Stomach (tissue), 9 donors: Measurements from ENCODE around the gene ABCE1. TPM values are rescaled to one million over a fixed set of nuclear protein-coding genes. Genes with fewer than 3 reads are reported as not detected.

Experiments used
- DNase-seq, 2 donors: peaks; one replicate each; pipeline versions ENCODE4 v3.0.0 to v3.0.0-alpha.2; 2013 to 2019
- H3K27ac ChIP-seq, 5 donors: fragments of 200-600 bp in 4 of 5; sonication (generic) in 4 of 5; one replicate each; pipeline ENCODE4 v1.5.1; 2013 to 2019; ENCODE audit warnings: mild to moderate bottlenecking in 1 of 5, moderate library complexity in 1 of 5
- H3K27me3 ChIP-seq, 3 donors: fragments of 200-600 bp; sonication (generic); one replicate each; pipeline ENCODE4 v1.5.1; 2017 to 2019; ENCODE audit warnings: mixed run types in 1 of 3
- H3K36me3 ChIP-seq, 4 donors: fragments of 200-600 bp; sonication (generic); 1 replicate in 3 of 4; 2 replicates in 1 of 4; pipeline ENCODE4 v1.5.1; 2016 to 2019
- H3K4me1 ChIP-seq, 4 donors: fragments of 200-600 bp; sonication (generic); one replicate each; pipeline ENCODE4 v1.5.1; 2016 to 2019
- H3K4me3 ChIP-seq, 4 donors: fragments of 200-600 bp; sonication (generic) in 3 of 4; one replicate each; pipeline ENCODE4 v1.5.1; 2016 to 2019; ENCODE audit warnings: mild to moderate bottlenecking in 1 of 4
- H3K9me3 ChIP-seq, 4 donors: fragments of 200-600 bp; sonication (generic); one replicate each; pipeline ENCODE4 v1.5.1; 2016 to 2019
- CTCF ChIP-seq, 7 experiments: fragments of 450-650 bp in 4 of 7; fragments of 200-600 bp in 3 of 7; sonication (generic) in 3 of 7; IDR thresholded peaks; one replicate each; pipeline ENCODE4 v1.5.1; 2016 to 2019; ENCODE audit warnings: antibody characterized with exemption in 7 of 7, control low read depth in 2 of 7, mild to moderate bottlenecking in 1 of 7
- EP300 ChIP-seq: sonication (generic); formaldehyde crosslinking; IDR thresholded peaks from one replicate; pipeline ENCODE4 v1.6.1; 2017; ENCODE audit warnings: antibody characterized with exemption
- POLR2A ChIP-seq, 4 donors: fragments of 450-650 bp; IDR thresholded peaks; one replicate each; pipeline ENCODE4 v1.6.1; 2016; ENCODE audit warnings: antibody characterized with exemption in 4 of 4, control low read depth in 2 of 4, mild to moderate bottlenecking in 1 of 4, moderate library complexity in 1 of 4
- POLR2AphosphoS5 ChIP-seq, 3 donors: sonication (generic); formaldehyde crosslinking; IDR thresholded peaks; one replicate each; pipeline ENCODE4 v1.6.1; 2016; ENCODE audit warnings: antibody characterized with exemption in 3 of 3
- WGBS, 5 donors: extraction: QIAGEN DNeasy Blood & Tissue Kit in 3 of 5; methylation state at CpG; one replicate each; pipeline versions ENCODE4 v1.1.5 to v1.1.7; 2013 to 2018; 5-methylcytosine and 5-hydroxymethylcytosine counted together
- intact Hi-C: fragments of 100-400 bp; cut with DNase I; formaldehyde crosslinking; loops from one replicate; pipeline ENCODE4 v1.15.1; 2023; ENCODE audit warnings: low total_unique reads
- polyA plus RNA-seq, 3 donors: library from polyadenylated mRNA; stranded (reverse); fragments of 200-250 nt; gene quantifications; one replicate each; pipeline ENCODE4 v1.2.3, GENCODE V29; 2013
- total RNA-seq, 5 donors: library from RNA; depleted of rRNA; stranded (reverse); fragments of >200 nt; gene quantifications; one replicate each; pipeline versions ENCODE4 v1.1.0 to v1.2.3, GENCODE V29; 2014 to 2016
- donor health status: healthy with polysubstance abuse.
- donor health status: Bipolar disorder and iron deficiency.
- donor health status: healthy.

ABCE1 gene
- total and polyA plus RNA-seq, 8 donors = 16.9 to 108 (median 29.3) TPM

- Histone ChIP-seq H3K27ac (no peak overlapping the region), H3K27me3 (no peaks in the 10 kb centered on the region), H3K36me3 (peaks cover 15 to 65% (median 61%) of the 10 kb centered on the region in 4 donors), H3K4me3 (no peak overlapping the region), H3K4me1 (peaks cover 0 to 29% (median 2%) of the 10 kb centered on the region in 4 donors), H3K9me3 (no peaks in the 10 kb centered on the region)
- 77 to 92% (median 87%) methylated on average over 1 of the region's 1 CpG for WGBS, 5 donors
- intact Hi-C loops = no loop called here
- DNase-seq = no peak
- TF ChIP-seq CTCF (IDR thresholded peaks at IDR 0.05) (no peak), POLR2A (IDR thresholded peaks at IDR 0.05) (no peak), EP300 (no peak)
Measured at GRCh38 chr4:145170223-145170622, 72.1 kb downstream of the ABCE1 start.

- Histone ChIP-seq H3K4me3 (no peak overlapping the region), H3K4me1 (peaks cover 12 to 46% (median 17%) of the 10 kb centered on the region in 4 donors), H3K9me3 (no peaks in the 10 kb centered on the region), H3K36me3 (peaks cover 15 to 50% (median 49%) of the 10 kb centered on the region in 4 donors), H3K27ac (no peak overlapping the region), H3K27me3 (no peaks in the 10 kb centered on the region)
- no peak for TF ChIP-seq POLR2A (IDR thresholded peaks at IDR 0.05)
- intact Hi-C loops = no loop called here
- no peak for DNase-seq
- WGBS, 5 donors = 61 to 93% (median 81%) methylated on average over 1 of the region's 1 CpG
Measured at GRCh38 chr4:145171911-145172310, 73.8 kb downstream of the ABCE1 start.

- Histone ChIP-seq H3K27me3 (no peaks in the 10 kb centered on the region), H3K4me3 (peak overlapping the region in 2 of 4 donors; percentile 73 to 78), H3K9me3 (no peaks in the 10 kb centered on the region), H3K27ac (peak overlapping the region in 4 of 5 donors; percentile 11 to 99 (median 98)), H3K4me1 (peaks cover 21 to 58% (median 41%) of the 10 kb centered on the region in 4 donors), H3K36me3 (peaks cover 0 to 16% (median 10%) of the 10 kb centered on the region in 4 donors)
- TF ChIP-seq EP300 (no peak), CTCF (IDR thresholded peaks at IDR 0.05) (no peak), POLR2A (IDR thresholded peaks at IDR 0.05) (no peak), POLR2AphosphoS5 (IDR thresholded peaks at IDR 0.05) (no peak)
- peak in 1 of 2 donors; percentile 25 for DNase-seq
- WGBS, 5 donors = 44 to 55% (median 53%) methylated on average over 9 of the region's 9 CpGs
- intact Hi-C loops = no loop called here
Measured at GRCh38 chr4:145176641-145177432, 78.7 kb downstream of the ABCE1 start.

GRCh38 chr4:145177511-145177905, 79.4 kb downstream of the ABCE1 start:
- Histone ChIP-seq H3K36me3 (peaks cover 0 to 14% (median 5%) of the 10 kb centered on the region in 4 donors), H3K27me3 (no peaks in the 10 kb centered on the region), H3K9me3 (no peaks in the 10 kb centered on the region), H3K27ac (peak overlapping the region in 4 of 5 donors; percentile 92 to 99 (median 98)), H3K4me3 (peak overlapping the region; percentile 65 to 78 (median 75)), H3K4me1 (peaks cover 21 to 54% (median 41%) of the 10 kb centered on the region in 4 donors)
- WGBS, 5 donors = 1 to 6% (median 2%) methylated on average over 4 of the region's 4 CpGs
- TF ChIP-seq POLR2A (IDR thresholded peaks at IDR 0.05) = no peak
- TF ChIP-seq POLR2AphosphoS5 (IDR thresholded peaks at IDR 0.05) = no peak
- no peak for TF ChIP-seq CTCF (IDR thresholded peaks at IDR 0.05)
- TF ChIP-seq EP300 = no peak
- intact Hi-C loops = no loop called here
- DNase-seq = peak in 1 of 2 donors; percentile 53
